ENCODE results near the gene EML1.

EML1 gene

DNA sequence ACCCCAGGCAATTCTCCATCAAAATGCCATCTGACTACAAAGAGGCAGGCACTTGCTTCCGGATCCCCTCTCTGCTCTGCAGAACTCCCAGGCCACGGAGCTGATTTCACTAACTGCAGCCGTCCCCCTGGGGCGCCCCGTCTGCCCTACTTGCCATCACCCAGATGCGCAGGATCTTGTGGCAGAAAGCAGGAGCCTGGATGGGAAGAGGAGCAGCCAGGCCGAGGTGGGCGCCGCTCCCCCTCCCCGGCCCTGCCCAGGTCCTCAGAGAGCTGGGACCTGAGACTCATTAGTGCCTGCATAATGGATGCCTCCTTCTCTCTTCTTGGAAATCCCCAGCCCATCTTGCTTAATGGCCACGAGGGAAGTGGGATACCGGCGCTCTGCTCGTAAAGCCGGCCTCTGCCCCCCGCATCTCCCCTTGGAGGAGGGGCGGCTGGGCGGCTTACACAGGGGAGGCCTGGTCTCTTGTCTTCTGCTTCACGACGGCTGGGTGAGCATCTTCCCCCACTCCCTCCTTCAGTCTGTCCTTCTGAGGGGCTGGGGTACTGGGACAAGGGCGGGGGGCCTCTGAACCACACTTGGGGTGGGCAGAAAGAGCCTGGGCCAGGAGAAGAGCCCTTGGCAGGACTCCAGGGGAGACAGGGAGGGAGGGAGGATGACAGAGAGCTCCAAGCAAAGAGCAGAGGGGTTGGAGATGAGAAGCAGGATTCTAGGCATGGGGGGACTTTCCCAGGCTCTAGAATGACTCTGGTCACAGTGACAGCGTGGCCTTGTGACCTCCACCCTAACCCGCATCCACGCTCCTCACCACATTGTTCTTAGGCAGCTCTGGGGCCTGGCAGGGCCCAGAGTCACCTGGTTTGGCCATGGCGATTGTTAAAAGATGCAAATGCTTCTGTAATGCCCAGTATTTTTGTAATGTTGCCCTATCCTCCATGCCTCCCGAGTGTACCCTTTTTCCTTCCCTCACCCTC, 19.4 kb upstream of the EML1 start:
- TF ChIP-seq, protein P1, sequence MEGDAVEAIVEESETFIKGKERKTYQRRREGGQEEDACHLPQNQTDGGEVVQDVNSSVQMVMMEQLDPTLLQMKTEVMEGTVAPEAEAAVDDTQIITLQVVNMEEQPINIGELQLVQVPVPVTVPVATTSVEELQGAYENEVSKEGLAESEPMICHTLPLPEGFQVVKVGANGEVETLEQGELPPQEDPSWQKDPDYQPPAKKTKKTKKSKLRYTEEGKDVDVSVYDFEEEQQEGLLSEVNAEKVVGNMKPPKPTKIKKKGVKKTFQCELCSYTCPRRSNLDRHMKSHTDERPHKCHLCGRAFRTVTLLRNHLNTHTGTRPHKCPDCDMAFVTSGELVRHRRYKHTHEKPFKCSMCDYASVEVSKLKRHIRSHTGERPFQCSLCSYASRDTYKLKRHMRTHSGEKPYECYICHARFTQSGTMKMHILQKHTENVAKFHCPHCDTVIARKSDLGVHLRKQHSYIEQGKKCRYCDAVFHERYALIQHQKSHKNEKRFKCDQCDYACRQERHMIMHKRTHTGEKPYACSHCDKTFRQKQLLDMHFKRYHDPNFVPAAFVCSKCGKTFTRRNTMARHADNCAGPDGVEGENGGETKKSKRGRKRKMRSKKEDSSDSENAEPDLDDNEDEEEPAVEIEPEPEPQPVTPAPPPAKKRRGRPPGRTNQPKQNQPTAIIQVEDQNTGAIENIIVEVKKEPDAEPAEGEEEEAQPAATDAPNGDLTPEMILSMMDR (IDR thresholded peaks at IDR 0.05; ENCODE audit: control insufficient read depth, insufficient read depth, low read depth, low read length, missing control alignments), result no peak
- H3K4me3 ChIP-seq (ENCODE audit: control insufficient read depth, low read depth, low read length), result no peak overlapping the region
- DNase-seq (ENCODE audit: low read depth), result no peak

DNA sequence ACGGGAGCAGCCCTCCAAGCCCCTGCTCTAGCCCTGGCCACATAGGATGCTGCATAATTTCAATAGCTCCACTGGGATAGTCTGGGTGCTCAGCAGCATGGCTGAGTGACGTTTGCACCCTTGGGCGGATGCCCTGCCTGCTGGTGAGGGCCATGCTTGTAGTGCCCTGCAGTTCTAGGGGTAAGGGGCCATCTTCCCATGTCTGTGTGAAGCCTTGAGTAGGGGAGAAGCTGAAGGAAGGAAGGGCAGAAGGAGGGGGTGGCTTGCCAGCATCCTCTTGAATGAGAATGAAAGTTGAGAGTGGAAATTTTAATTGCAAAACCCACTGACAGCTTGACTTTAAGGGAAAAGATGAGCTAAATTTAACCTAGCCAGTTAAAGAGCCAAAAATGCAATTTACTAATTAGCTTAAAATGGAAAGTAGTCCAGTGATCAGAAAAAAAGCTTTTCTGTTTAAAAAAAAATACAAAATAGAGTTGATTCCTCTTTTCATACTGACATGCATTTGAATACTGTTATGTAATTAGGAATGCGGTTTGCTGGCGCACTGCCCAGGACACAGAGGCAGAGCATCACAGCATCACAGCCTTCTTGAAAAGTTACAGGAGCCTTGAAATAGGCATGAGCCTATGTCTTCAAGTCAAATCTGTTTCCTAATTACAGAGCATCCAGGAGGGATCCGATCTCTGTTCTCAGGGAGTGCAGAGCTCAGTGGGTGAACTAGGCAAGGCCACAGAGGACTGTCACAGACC, 18.5 kb upstream of the EML1 start:
- TF ChIP-seq, protein P1 (IDR thresholded peaks at IDR 0.05; ENCODE audit: control insufficient read depth, insufficient read depth, low read depth, low read length, missing control alignments), result no peak
- no peak for DNase-seq (ENCODE audit: low read depth)
- H3K4me3 ChIP-seq (ENCODE audit: control insufficient read depth, low read depth, low read length), result no peak overlapping the region

DNA sequence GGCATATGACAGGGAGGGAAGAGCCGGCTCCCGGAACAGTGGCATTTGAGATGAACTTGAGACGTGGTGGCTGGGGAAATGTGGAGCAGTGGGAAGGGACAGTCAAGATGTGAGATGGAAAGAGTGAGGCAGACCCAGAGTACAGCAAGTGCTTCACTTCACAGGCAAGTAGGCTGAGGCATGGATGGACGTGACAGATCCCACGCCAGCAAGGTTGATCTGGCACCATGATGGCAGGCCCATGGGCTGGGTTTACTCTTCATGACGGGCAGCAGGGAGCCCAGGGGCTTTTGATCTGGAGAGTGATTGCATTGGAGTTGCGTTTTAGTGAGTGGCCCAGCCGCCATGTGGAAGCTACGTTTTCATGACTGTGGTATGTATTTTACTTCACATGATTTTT, 17.9 kb upstream of the EML1 start:
- TF ChIP-seq, protein P1 (IDR thresholded peaks at IDR 0.05; ENCODE audit: control insufficient read depth, insufficient read depth, low read depth, low read length, missing control alignments), result no peak
- no peak for DNase-seq (ENCODE audit: low read depth)
- no peak overlapping the region for H3K4me3 ChIP-seq (ENCODE audit: control insufficient read depth, low read depth, low read length)

DNA sequence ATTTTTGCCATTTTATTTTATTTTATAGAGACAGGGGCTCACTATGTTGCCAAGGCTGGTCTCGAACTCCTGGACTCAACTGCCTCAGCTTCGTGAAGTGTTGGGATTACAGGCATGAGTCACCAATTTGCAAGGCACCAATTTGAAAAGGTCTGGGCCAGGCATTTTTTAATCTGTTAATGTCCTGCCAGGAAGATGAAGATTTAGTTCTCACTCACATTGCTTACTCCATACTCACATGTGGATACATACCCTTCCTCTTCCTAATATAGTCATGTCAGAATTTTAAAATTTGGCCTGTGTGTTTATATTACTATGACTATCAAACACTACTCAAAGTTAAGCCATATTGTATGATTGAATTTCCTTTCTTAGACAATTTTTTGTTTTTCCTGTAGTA, 15.3 kb upstream of the EML1 start:
- no peak overlapping the region for H3K4me3 ChIP-seq (ENCODE audit: control insufficient read depth, low read depth, low read length)
- DNase-seq (ENCODE audit: low read depth), result no peak
- TF ChIP-seq, protein P1 (IDR thresholded peaks at IDR 0.05; ENCODE audit: control insufficient read depth, insufficient read depth, low read depth, low read length, missing control alignments), result no peak

DNA sequence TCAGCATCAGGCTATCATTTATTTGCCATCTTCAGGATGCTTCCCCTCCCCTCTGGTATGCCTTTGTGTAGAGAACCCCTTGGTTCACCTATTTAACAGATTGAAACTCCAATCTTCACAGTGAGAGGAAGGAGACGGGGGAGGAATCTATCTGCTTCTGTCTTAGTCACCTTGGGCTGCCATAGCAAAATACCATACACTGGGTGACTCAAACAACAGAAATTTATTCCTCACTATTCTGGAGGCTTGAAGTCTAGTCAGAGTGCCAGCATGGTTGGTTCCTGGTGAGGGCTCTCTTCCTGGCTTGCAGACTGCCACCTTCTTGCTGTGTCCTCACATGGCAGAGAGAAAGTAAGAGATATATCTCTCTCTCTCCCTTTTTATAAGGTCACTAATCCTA, 13.5 kb upstream of the EML1 start:
- no peak overlapping the region for H3K4me3 ChIP-seq (ENCODE audit: control insufficient read depth, low read depth, low read length)
- no peak for DNase-seq (ENCODE audit: low read depth)
- TF ChIP-seq, protein P1 (IDR thresholded peaks at IDR 0.05; ENCODE audit: control insufficient read depth, insufficient read depth, low read depth, low read length, missing control alignments), result no peak

DNA sequence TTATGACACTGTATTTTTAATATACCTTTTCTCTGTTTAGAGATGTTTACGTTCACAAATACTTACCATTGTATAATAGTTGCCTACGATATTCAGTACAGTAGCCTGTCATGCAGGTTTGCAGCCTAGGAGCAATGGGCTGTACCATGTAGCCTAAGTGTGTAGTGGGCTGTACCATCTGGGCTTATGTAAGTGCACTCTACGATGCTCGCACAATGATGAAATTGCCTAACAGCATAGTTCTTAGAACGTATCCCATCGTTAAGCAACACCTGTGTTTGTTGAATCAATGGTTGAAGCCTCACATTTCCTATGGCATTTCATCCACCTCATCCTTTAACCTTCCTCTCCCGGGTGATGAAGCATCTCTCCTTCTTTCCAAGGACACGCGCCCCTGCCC, 12.5 kb upstream of the EML1 start:
- TF ChIP-seq, protein P1 (IDR thresholded peaks at IDR 0.05; ENCODE audit: control insufficient read depth, insufficient read depth, low read depth, low read length, missing control alignments), result no peak
- H3K4me3 ChIP-seq (ENCODE audit: control insufficient read depth, low read depth, low read length), result no peak overlapping the region
- DNase-seq (ENCODE audit: low read depth), result no peak

Measured in AG09309 (cell line).